DMS 273 (cell line): ENCODE results near the gene NUDT22.
A peak's percentile ranks its signal among the peaks of the same experiment; 100 is the strongest.

Experiments used
- DNase-seq: peaks from one replicate; lab custom pipeline; 2025; ENCODE audit not compliant: unreplicated experiment; lab: John Stamatoyannopoulos, UW

Gene NUDT22

GRCh38 chr11:64225608-64226506 lies at the start of gene NUDT22, which contains the start of gene TRPT1:
Gene NUDT22 (plus strand): TSS chr11:64226274. CDS start chr11:64226653, 379 bp downstream.
Gene TRPT1 (minus strand): TSS chr11:64226186. CDS start chr11:64225860, 326 bp downstream.
- peak; percentile 89 for DNase-seq

GRCh38 chr11:64176751-64177150 lies 49.3 kb upstream of the NUDT22 start:
- DNase-seq, result no peak

- no peak for DNase-seq
These were observed 47.9 kb upstream of the NUDT22 start for GRCh38 chr11:64178203-64178602.

GRCh38 chr11:64178951-64179639 lies 47.0 kb upstream of the NUDT22 start:
- no peak for DNase-seq

- peak; percentile 72 for DNase-seq
These were observed 45.2 kb upstream of the NUDT22 start for GRCh38 chr11:64180891-64181290.

GRCh38 chr11:64181506-64182411 lies 44.3 kb upstream of the NUDT22 start:
- DNase-seq, result peak; percentile 88

GRCh38 chr11:64183890-64184289 lies 42.2 kb upstream of the NUDT22 start:
- DNase-seq, result no peak

- peak; percentile 74 for DNase-seq
These were observed 40.8 kb upstream of the NUDT22 start for GRCh38 chr11:64185175-64185692.

GRCh38 chr11:64185693-64186491 lies 40.2 kb upstream of the NUDT22 start, which contains the start of gene STIP1:
Gene STIP1 (plus strand): TSS chr11:64186171. CDS start chr11:64186262, 91 bp downstream.
- DNase-seq, result peak; percentile 99

GRCh38 chr11:64186492-64187165 lies 39.4 kb upstream of the NUDT22 start:
- no peak for DNase-seq

- DNase-seq, result no peak
These were observed 33.6 kb upstream of the NUDT22 start for GRCh38 chr11:64192434-64192833.

GRCh38 chr11:64196626-64197025 lies 29.4 kb upstream of the NUDT22 start:
- DNase-seq, result no peak

- DNase-seq, result no peak
These were observed 27.6 kb upstream of the NUDT22 start for GRCh38 chr11:64198511-64198910.

GRCh38 chr11:64201543-64201942 lies 24.5 kb upstream of the NUDT22 start:
- no peak for DNase-seq

GRCh38 chr11:64202992-64203391 lies 23.1 kb upstream of the NUDT22 start:
- no peak for DNase-seq

- no peak for DNase-seq
These were observed 22.5 kb upstream of the NUDT22 start for GRCh38 chr11:64203421-64204079.

- DNase-seq, result no peak
These were observed 22.0 kb upstream of the NUDT22 start for GRCh38 chr11:64204080-64204440.

- peak; percentile 98 for DNase-seq
These were observed 21.5 kb upstream of the NUDT22 start for GRCh38 chr11:64204464-64204989.
